ENCODE measurements around the gene LSM10.

LSM10 gene

DNA sequence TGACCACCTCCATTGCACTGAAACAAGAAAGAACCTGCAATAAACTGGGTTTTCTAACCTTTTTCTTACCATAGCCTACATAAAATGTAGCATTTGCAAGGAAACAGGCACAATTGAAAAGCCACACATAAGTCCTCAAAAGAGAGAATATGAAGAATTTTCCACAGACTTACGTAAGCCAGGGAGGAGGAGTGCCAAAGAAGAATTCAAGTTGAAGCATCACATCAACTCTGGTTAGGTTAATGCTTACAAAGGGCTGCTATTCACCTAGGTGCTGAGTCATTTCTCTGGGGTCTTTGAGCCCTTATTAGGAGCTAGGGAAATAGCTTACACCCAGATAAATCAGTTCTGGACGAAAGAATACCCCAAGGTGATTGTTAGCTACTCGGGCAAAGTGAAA is 42.9 kb upstream of the LSM10 start:
- TF ChIP-seq, protein P1, sequence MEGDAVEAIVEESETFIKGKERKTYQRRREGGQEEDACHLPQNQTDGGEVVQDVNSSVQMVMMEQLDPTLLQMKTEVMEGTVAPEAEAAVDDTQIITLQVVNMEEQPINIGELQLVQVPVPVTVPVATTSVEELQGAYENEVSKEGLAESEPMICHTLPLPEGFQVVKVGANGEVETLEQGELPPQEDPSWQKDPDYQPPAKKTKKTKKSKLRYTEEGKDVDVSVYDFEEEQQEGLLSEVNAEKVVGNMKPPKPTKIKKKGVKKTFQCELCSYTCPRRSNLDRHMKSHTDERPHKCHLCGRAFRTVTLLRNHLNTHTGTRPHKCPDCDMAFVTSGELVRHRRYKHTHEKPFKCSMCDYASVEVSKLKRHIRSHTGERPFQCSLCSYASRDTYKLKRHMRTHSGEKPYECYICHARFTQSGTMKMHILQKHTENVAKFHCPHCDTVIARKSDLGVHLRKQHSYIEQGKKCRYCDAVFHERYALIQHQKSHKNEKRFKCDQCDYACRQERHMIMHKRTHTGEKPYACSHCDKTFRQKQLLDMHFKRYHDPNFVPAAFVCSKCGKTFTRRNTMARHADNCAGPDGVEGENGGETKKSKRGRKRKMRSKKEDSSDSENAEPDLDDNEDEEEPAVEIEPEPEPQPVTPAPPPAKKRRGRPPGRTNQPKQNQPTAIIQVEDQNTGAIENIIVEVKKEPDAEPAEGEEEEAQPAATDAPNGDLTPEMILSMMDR (IDR thresholded peaks at IDR 0.05; ENCODE audit: low read depth, low read length), result no peak

GRCh38 chr1:36440044-36440443 is 42.3 kb upstream of the LSM10 start:
- TF ChIP-seq, protein P1 (IDR thresholded peaks at IDR 0.05; ENCODE audit: low read depth, low read length), result no peak
- no peak overlapping the region for H3K4me3 ChIP-seq (replicated peaks in 1 of 2; ENCODE audit: low read depth in 2 of 2, low read length in 2 of 2)
- no peak for DNase-seq (ENCODE audit: low read depth in 2 of 2)

More for the DNA sequence above, 42.9 kb upstream of the LSM10 start:
- DNase-seq (ENCODE audit: low read depth in 2 of 2), result no peak
- H3K4me3 ChIP-seq (replicated peaks in 1 of 2; ENCODE audit: low read depth in 2 of 2, low read length in 2 of 2), result no peak overlapping the region

GRCh38 chr1:36438715-36439114 is 41.0 kb upstream of the LSM10 start:
- DNase-seq (ENCODE audit: low read depth in 2 of 2), result no peak
- TF ChIP-seq, protein P1 (IDR thresholded peaks at IDR 0.05; ENCODE audit: low read depth, low read length), result no peak
- no peak overlapping the region for H3K4me3 ChIP-seq (replicated peaks in 1 of 2; ENCODE audit: low read depth in 2 of 2, low read length in 2 of 2)

- no peak overlapping the region for H3K4me3 ChIP-seq (replicated peaks in 1 of 2; ENCODE audit: low read depth in 2 of 2, low read length in 2 of 2)
- TF ChIP-seq, protein P1 (IDR thresholded peaks at IDR 0.05; ENCODE audit: low read depth, low read length), result no peak
- DNase-seq (ENCODE audit: low read depth in 2 of 2), result peak in 1 of 2 donors; percentile 38
Observed at GRCh38 chr1:36436821-36437220, 39.1 kb upstream of the LSM10 start.

DNA sequence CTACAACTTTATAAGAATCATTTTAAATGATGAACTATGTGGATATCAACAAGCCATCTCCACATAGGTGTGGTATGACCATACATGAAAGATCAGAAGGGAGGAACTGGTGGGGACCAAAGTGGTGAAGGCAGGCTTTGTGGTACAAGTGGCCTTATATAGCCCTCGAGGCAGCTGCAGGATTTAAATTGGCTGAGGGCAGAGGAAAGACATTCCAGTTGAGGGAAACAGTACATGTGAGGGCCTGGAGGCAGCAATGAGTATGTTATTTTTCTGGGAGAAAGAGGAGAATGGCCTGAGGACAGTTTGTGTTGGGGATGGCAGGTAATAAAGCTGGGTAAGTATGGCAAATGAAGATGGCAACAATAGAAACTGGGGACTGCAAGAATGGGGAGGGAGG is 35.4 kb upstream of the LSM10 start:
- no peak overlapping the region for H3K4me3 ChIP-seq (replicated peaks in 1 of 2; ENCODE audit: low read depth in 2 of 2, low read length in 2 of 2)
- TF ChIP-seq, protein P1 (IDR thresholded peaks at IDR 0.05; ENCODE audit: low read depth, low read length), result no peak
- no peak for DNase-seq (ENCODE audit: low read depth in 2 of 2)

GRCh38 chr1:36432616-36433015 is 34.9 kb upstream of the LSM10 start:
- no peak overlapping the region for H3K4me3 ChIP-seq (replicated peaks in 1 of 2; ENCODE audit: low read depth in 2 of 2, low read length in 2 of 2)
- TF ChIP-seq, protein P1 (IDR thresholded peaks at IDR 0.05; ENCODE audit: low read depth, low read length), result no peak
- DNase-seq (ENCODE audit: low read depth in 2 of 2), result no peak

GRCh38 chr1:36425791-36426190 is 28.1 kb upstream of the LSM10 start:
- H3K4me3 ChIP-seq (replicated peaks in 1 of 2; ENCODE audit: low read depth in 2 of 2, low read length in 2 of 2), result no peak overlapping the region
- TF ChIP-seq, protein P1 (IDR thresholded peaks at IDR 0.05; ENCODE audit: low read depth, low read length), result no peak
- DNase-seq (ENCODE audit: low read depth in 2 of 2), result no peak
